ENCODE measurements around the gene LIN52. TPM values are rescaled to one million over a fixed set of nuclear protein-coding genes. Genes with fewer than 3 reads are reported as not detected.
A peak's percentile ranks its signal among the peaks of the same experiment; 100 is the strongest.

Gene LIN52
- total RNA-seq, 1 experiment from 2014 or later, result 11.0 TPM

GRCh38 chr14:74242780-74243042, 158.0 kb downstream of the LIN52 start:
- no peak overlapping the region for H3K4me2 ChIP-seq (ENCODE audit: insufficient read depth, insufficient read length, low read length)

More at GRCh38 chr14:74242780-74243042, 158.0 kb downstream of the LIN52 start:
- H3K27ac Mint-ChIP-seq, result no peak overlapping the region
- Histone ChIP-seq H4K91ac (ENCODE audit: insufficient read length, low read depth, low read length) (no peak overlapping the region), H3K79me2 (ENCODE audit: insufficient read depth, low read length) (no peaks in the 10 kb centered on the region), H2BK12ac (ENCODE audit: insufficient read length, low read depth, low read length) (no peak overlapping the region), H2AFZ (ENCODE audit: low read length) (no peak overlapping the region), H3K14ac (ENCODE audit: insufficient read depth, low read length) (no peak overlapping the region), H3K23me2 (ENCODE audit: insufficient read length, low read depth, low read length, poor library complexity, severe bottlenecking) (peaks cover 21% of the 10 kb centered on the region), H3K9me3 (ENCODE audit: control insufficient read depth, low read depth, low read length) (no peaks in the 10 kb centered on the region), H2BK20ac (ENCODE audit: low read depth, low read length, poor library complexity, severe bottlenecking) (no peak overlapping the region), H2BK5ac (ENCODE audit: insufficient read length, low read length) (no peak overlapping the region), H3K4me1 (ENCODE audit: insufficient read depth, low read length) (peaks cover 6% of the 10 kb centered on the region; the same call in 1 of the 2 replicates), H3K9ac (ENCODE audit: extremely low read depth, insufficient read length, low read length) (no peak overlapping the region), H3K18ac (ENCODE audit: insufficient read length, low read depth, low read length) (no peak overlapping the region), H2BK120ac (ENCODE audit: low read depth, low read length, poor library complexity, severe bottlenecking) (no peak overlapping the region), H2AK5ac (ENCODE audit: insufficient read length, low read length) (no peak overlapping the region), H3K79me1 (ENCODE audit: insufficient read depth, low read depth, low read length, poor library complexity, severe bottlenecking) (no peaks in the 10 kb centered on the region), H2BK15ac (ENCODE audit: low read depth, low read length) (no peak overlapping the region), H3K27me3 (ENCODE audit: insufficient read depth, low read length) (peaks cover 60% of the 10 kb centered on the region), H4K5ac (ENCODE audit: insufficient read length, low read depth, low read length) (no peak overlapping the region), H4K8ac (replicated peaks; ENCODE audit: insufficient read length, low read depth, low read length) (no peak overlapping the region), H4K20me1 (ENCODE audit: control insufficient read depth, insufficient read depth, insufficient read length) (no peaks in the 10 kb centered on the region), H3T11ph (ENCODE audit: low read length) (no peak overlapping the region), H3K23ac (ENCODE audit: insufficient read length, low read depth, low read length) (no peak overlapping the region), H3K4ac (ENCODE audit: low read depth, low read length) (no peak overlapping the region), H3K56ac (ENCODE audit: insufficient read length, low read depth, low read length) (no peak overlapping the region), H3K27ac (ENCODE audit: insufficient read length, low read depth, low read length) (no peak overlapping the region)
- H3K4me1 Mint-ChIP-seq, result peaks cover 38 to 66% of the 10 kb centered on the region in 2 experiments
- H3K9me3 Mint-ChIP-seq, result no peaks in the 10 kb centered on the region; a peak in 2 of 5 replicates
- no peak for TF ChIP-seq CTCF (conservative IDR thresholded peaks at IDR 0.05)
- no peaks in the 10 kb centered on the region; a peak in 1 of 7 replicates for H3K36me3 Mint-ChIP-seq (ENCODE audit: insufficient read depth in 1 of 3, low read depth in 3 of 3)
- H3K4me3 Mint-ChIP-seq, result peak overlapping the region in 1 of 2 experiments; percentile 80; a peak in 1 of 5 replicates
- DNase-seq, result no peak
- no CpG with 5 or more reads among the region's 4 CpGs for WGBS (ENCODE audit: extremely low coverage, insufficient read length, low lambda C conversion rate)
- peaks cover 99% of the 10 kb centered on the region for H3K27me3 Mint-ChIP-seq (ENCODE audit: low read depth)

Data from H9 (cell line).